ENCODE data around the gene TBC1D10A.
A peak's percentile ranks its signal among the peaks of the same experiment; 100 is the strongest.

The TBC1D10A gene

DNA sequence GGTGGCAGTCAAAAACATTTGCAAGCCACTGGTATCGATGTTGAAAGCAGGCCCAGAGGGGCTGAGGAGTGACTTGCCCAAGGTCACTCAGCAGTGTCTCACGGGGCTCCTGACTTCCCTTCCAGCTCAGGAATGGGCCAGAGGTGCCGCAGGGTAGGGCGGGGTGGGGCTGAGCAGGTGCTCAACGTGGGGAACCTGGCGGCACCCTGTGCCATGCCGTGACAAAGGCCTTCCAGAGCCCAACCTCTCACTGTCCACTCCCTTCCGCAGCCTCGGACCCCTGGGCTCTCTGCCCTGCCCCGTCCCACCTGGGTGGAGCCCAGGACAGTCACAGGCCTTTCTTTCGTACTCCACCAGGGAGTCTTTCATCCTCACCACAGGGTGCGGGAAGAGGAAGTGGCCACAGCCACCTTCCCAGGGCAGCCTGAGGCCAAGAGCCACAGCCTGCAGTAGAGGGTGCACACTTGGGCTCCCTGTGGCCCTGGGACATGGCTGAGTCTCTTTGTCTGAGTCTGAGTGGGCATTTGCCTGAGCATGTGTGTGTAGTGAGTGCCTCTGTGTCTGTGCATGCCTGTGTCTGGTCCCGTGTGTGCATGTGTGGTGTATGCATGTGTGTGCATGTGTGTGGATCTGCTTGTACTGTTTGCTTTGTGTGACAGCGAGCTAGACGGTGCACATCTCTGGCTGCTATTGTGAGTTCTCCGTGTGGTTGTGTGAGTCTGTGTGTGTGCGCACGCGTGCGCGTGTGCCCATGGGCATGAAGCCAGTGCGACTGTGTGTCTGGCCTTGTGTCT, 74.1 kb downstream of the TBC1D10A start:
- Mint-ChIP-seq H3K27ac (no peak overlapping the region), H3K36me3 (ENCODE audit: low read depth) (no peaks in the 10 kb centered on the region), H3K4me1 (ENCODE audit: low read depth) (peaks cover 50% of the 10 kb centered on the region), H3K4me3 (no peak overlapping the region), H3K27me3 (peaks cover 2% of the 10 kb centered on the region), H3K9me3 (no peaks in the 10 kb centered on the region)
- no peak for DNase-seq

- H3K27me3 Mint-ChIP-seq = peaks cover 3% of the 10 kb centered on the region
- peaks cover 58% of the 10 kb centered on the region for H3K4me1 Mint-ChIP-seq (ENCODE audit: low read depth)
- H3K9me3 Mint-ChIP-seq = no peaks in the 10 kb centered on the region
- H3K27ac Mint-ChIP-seq = no peak overlapping the region
- H3K36me3 Mint-ChIP-seq (ENCODE audit: low read depth) = no peaks in the 10 kb centered on the region
- DNase-seq = no peak
- H3K4me3 Mint-ChIP-seq = no peak overlapping the region
These were observed 75.0 kb downstream of the TBC1D10A start for GRCh38 chr22:30251711-30252110.

- DNase-seq = peak; percentile 62
- Mint-ChIP-seq H3K4me1 (ENCODE audit: low read depth) (peaks cover 60% of the 10 kb centered on the region), H3K27me3 (peaks cover 3% of the 10 kb centered on the region), H3K36me3 (ENCODE audit: low read depth) (peaks cover 6% of the 10 kb centered on the region), H3K27ac (peak overlapping the region; percentile 83), H3K9me3 (no peaks in the 10 kb centered on the region), H3K4me3 (no peak overlapping the region)
These were observed 76.0 kb downstream of the TBC1D10A start for GRCh38 chr22:30250661-30251267.

- no peak overlapping the region for H3K4me3 Mint-ChIP-seq
- H3K27me3 Mint-ChIP-seq = peaks cover 3% of the 10 kb centered on the region
- H3K27ac Mint-ChIP-seq = peak overlapping the region; percentile 83
- no peaks in the 10 kb centered on the region for H3K9me3 Mint-ChIP-seq
- no peak for DNase-seq
- H3K4me1 Mint-ChIP-seq (ENCODE audit: low read depth) = peaks cover 65% of the 10 kb centered on the region
- peaks cover 12% of the 10 kb centered on the region for H3K36me3 Mint-ChIP-seq (ENCODE audit: low read depth)
These were observed 76.6 kb downstream of the TBC1D10A start for GRCh38 chr22:30250039-30250565.

DNA sequence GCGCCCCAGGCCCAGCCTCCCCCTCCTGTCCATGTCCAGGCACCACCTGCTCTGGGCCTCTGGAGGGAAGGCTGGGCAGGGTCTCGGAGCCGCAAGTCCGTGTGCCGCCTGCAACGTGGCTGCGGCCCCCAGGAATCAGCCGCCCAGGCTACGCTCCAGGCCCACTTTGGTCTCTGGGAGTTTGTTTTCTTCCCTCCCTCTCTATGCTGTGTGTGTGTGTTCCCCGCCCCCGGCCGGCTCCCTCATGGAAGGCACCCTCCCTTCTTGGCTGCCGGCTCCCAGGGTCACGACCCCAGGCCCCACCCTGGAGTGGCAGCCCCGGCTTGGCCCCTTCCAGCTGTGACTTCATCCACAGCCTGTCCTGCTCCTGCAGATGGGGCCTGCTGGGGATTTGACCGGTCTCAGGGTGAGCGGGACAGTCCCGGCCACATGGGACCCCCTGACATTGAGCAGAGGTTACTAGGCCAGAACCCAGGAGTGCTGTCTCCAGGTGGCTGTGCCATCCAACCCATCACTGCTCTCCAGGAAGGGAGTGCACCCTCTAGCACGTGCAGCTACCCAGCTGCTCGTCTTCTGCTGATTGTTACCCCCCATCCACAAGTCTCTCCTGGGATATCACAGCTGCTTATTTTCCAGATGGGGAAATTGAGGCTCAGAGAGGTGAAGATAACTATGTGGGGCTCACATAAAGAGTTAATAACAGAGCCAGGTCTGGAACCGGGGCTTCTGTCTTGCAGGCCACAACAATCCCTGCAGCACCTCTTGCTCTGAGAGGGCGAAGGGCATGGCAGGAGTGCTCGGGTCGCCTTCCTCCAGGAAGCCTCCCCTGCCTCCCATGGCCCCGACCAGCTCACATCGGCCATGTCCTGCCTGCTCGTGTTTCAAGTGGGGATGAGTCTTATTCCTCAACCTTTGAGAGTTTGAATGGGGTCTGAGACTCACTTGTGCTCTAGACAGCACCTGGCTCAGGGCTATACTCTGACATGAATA, 77.4 kb downstream of the TBC1D10A start:
- no peak overlapping the region for H3K4me3 Mint-ChIP-seq
- peaks cover 73% of the 10 kb centered on the region for H3K4me1 Mint-ChIP-seq (ENCODE audit: low read depth)
- peak overlapping the region; percentile 65 for H3K27ac Mint-ChIP-seq
- H3K9me3 Mint-ChIP-seq = no peaks in the 10 kb centered on the region
- peaks cover 3% of the 10 kb centered on the region for H3K27me3 Mint-ChIP-seq
- DNase-seq = no peak
- peaks cover 20% of the 10 kb centered on the region for H3K36me3 Mint-ChIP-seq (ENCODE audit: low read depth)

- Mint-ChIP-seq H3K4me1 (ENCODE audit: low read depth) (peaks cover 79% of the 10 kb centered on the region), H3K4me3 (no peak overlapping the region), H3K27me3 (peaks cover 3% of the 10 kb centered on the region), H3K27ac (peak overlapping the region; percentile 65), H3K36me3 (ENCODE audit: low read depth) (peaks cover 29% of the 10 kb centered on the region), H3K9me3 (no peaks in the 10 kb centered on the region)
- DNase-seq = no peak
These were observed 78.3 kb downstream of the TBC1D10A start for GRCh38 chr22:30248484-30248883.

GRCh38 chr22:30247974-30248373, 78.8 kb downstream of the TBC1D10A start:
- DNase-seq = no peak
- Mint-ChIP-seq H3K4me1 (ENCODE audit: low read depth) (peaks cover 80% of the 10 kb centered on the region), H3K27ac (peak overlapping the region; percentile 92), H3K4me3 (peak overlapping the region; percentile 90), H3K27me3 (peaks cover 3% of the 10 kb centered on the region), H3K36me3 (ENCODE audit: low read depth) (peaks cover 34% of the 10 kb centered on the region), H3K9me3 (no peaks in the 10 kb centered on the region)

- DNase-seq = no peak
- no peaks in the 10 kb centered on the region for H3K9me3 Mint-ChIP-seq
- H3K4me1 Mint-ChIP-seq (ENCODE audit: low read depth) = peaks cover 80% of the 10 kb centered on the region
- peak overlapping the region; percentile 92 for H3K27ac Mint-ChIP-seq
- H3K36me3 Mint-ChIP-seq (ENCODE audit: low read depth) = peaks cover 38% of the 10 kb centered on the region
- H3K4me3 Mint-ChIP-seq = peak overlapping the region; percentile 90
- peaks cover 3% of the 10 kb centered on the region for H3K27me3 Mint-ChIP-seq
These were observed 79.2 kb downstream of the TBC1D10A start for GRCh38 chr22:30247561-30247960.

DNA sequence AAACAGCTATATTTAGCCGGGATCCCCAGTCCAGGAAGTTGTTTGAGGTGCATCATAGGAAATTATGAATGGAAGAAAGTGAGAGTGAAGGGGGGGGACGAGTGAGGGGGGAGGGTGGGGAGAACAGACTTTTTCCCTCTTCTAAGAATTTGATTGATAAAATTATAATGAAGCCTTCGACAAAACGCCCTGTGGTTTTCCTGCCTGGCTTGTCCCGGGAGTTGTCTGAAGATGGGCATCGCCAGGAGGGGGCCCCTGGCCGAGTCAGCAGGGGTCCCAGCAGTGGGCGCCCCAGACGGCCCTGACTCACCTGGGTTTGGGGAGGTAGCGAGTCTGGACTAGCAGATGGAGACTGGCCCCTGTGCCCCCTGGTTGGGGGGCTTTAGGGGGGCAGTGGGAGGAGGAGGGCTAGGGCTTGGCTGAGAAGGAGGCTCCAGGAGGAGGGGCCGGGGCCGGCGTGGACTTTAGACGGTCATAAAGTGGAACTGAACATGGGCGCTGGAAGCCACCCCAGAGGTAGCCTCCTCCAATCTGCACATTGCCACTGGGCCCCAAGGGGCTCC, 79.8 kb downstream of the TBC1D10A start:
- Mint-ChIP-seq H3K27me3 (peaks cover 3% of the 10 kb centered on the region), H3K36me3 (ENCODE audit: low read depth) (peaks cover 44% of the 10 kb centered on the region), H3K27ac (peak overlapping the region; percentile 92), H3K4me1 (ENCODE audit: low read depth) (peaks cover 77% of the 10 kb centered on the region), H3K4me3 (peak overlapping the region; percentile 90), H3K9me3 (no peaks in the 10 kb centered on the region)
- peak; percentile 73 for DNase-seq

GRCh38 chr22:30245985-30246813, 80.5 kb downstream of the TBC1D10A start, which contains the start of gene LIF:
LIF (minus strand) TSS chr22:30246759; CDS start chr22:30246695, 64 bp downstream.
- Mint-ChIP-seq H3K4me3 (peak within 1 kb of the TSS; percentile 90), H3K27ac (peak within 1 kb of the TSS; percentile 93), H3K4me1 (ENCODE audit: low read depth) (peaks cover 73% of the 10 kb centered on the region), H3K36me3 (ENCODE audit: low read depth) (peaks cover 51% of the 10 kb centered on the region), H3K27me3 (peaks cover 3% of the 10 kb centered on the region), H3K9me3 (no peaks in the 10 kb centered on the region)
- DNase-seq = peak; percentile 81

GRCh38 chr22:30245181-30245984, 81.4 kb downstream of the TBC1D10A start:
- H3K4me3 Mint-ChIP-seq = peak overlapping the region; percentile 90
- peak overlapping the region; percentile 93 for H3K27ac Mint-ChIP-seq
- no peaks in the 10 kb centered on the region for H3K9me3 Mint-ChIP-seq
- H3K36me3 Mint-ChIP-seq (ENCODE audit: low read depth) = peaks cover 60% of the 10 kb centered on the region
- peaks cover 67% of the 10 kb centered on the region for H3K4me1 Mint-ChIP-seq (ENCODE audit: low read depth)
- H3K27me3 Mint-ChIP-seq = peaks cover 3% of the 10 kb centered on the region
- DNase-seq = no peak

- Mint-ChIP-seq H3K4me1 (ENCODE audit: low read depth) (peaks cover 60% of the 10 kb centered on the region), H3K27ac (peak overlapping the region; percentile 93), H3K9me3 (no peaks in the 10 kb centered on the region), H3K36me3 (ENCODE audit: low read depth) (peaks cover 63% of the 10 kb centered on the region), H3K4me3 (peak overlapping the region; percentile 90), H3K27me3 (peaks cover 3% of the 10 kb centered on the region)
- no peak for DNase-seq
These were observed 82.1 kb downstream of the TBC1D10A start for GRCh38 chr22:30244641-30245040.

Measured in activated T-cell treated with anti-CD3 and anti-CD28 coated beads, Interleukin-2, amount 50 U/mL, for 24 hours (primary cell).